Naive B cell (primary cell): ENCODE results near the gene DLAT. TPM values are rescaled to one million over a fixed set of nuclear protein-coding genes. Genes with fewer than 3 reads are reported as not detected.
"Not testable (repeated sequence)": the region's sequence is repeated elsewhere in the genome, so short reads cannot be mapped to it uniquely, and the experiment has no call there.

Experiments
- ATAC-seq, 2 donors: fragments of 150-1000 bp; cut with Tn5 transposase; 2 replicates each; pipeline ENCODE4 v1.10.0; 2021; ENCODE audit warnings: low read depth in 2 of 2, mild to moderate bottlenecking in 2 of 2, moderate library complexity in 2 of 2
- DNase-seq: peaks from one replicate; pipeline ENCODE4 v3.0.0; 2022
- H3K27ac Mint-ChIP-seq, 6 donors: one replicate each; pipeline ENCODE4 v1.8.0; 2020 to 2022; ENCODE audit warnings: mild to moderate bottlenecking in 6 of 6, mixed read lengths in 6 of 6, moderate library complexity in 5 of 6, inconsistent platforms in 2 of 6
- H3K27me3 Mint-ChIP-seq, 3 donors: one replicate each; pipeline ENCODE4 v1.8.0; 2021 to 2022; ENCODE audit warnings: mixed read lengths in 3 of 3, mild to moderate bottlenecking in 1 of 3
- H3K36me3 Mint-ChIP-seq, 2 donors: one replicate each; pipeline ENCODE4 v1.8.0; 2020 to 2022; ENCODE audit warnings: mixed read lengths in 2 of 2, inconsistent platforms in 1 of 2, mild to moderate bottlenecking in 1 of 2
- H3K4me1 Mint-ChIP-seq, 3 donors: one replicate each; pipeline ENCODE4 v1.8.0; 2020 to 2022; ENCODE audit warnings: mixed read lengths in 3 of 3, inconsistent platforms in 1 of 3, mild to moderate bottlenecking in 1 of 3, moderate library complexity in 1 of 3
- H3K4me3 Mint-ChIP-seq, 8 donors: one replicate each; pipeline ENCODE4 v1.8.0; 2020 to 2022; ENCODE audit warnings: mild to moderate bottlenecking in 8 of 8, mixed read lengths in 8 of 8, moderate library complexity in 8 of 8, inconsistent platforms in 2 of 8
- H3K9me3 Mint-ChIP-seq, 7 donors: one replicate each; pipeline ENCODE4 v1.8.0; 2020 to 2022; ENCODE audit warnings: mixed read lengths in 7 of 7, mild to moderate bottlenecking in 5 of 7, inconsistent platforms in 2 of 7, moderate library complexity in 1 of 7
- polyA plus RNA-seq, 6 donors: library from polyadenylated mRNA; unstranded; fragments of 300-500 nt; fragmentation: Illumina TruSeq; gene quantifications; one replicate each; pipeline ENCODE4 v1.2.3, GENCODE V29; 2021; ENCODE audit warnings: low read depth in 6 of 6

The DLAT gene
- polyA plus RNA-seq, 6 donors from 2014 or later: 24.6 to 38.8 (median 28.0) TPM

- Mint-ChIP-seq H3K27me3 (no peaks in the 10 kb centered on the region), H3K4me3 (peak within 1 kb of the TSS; percentile 93 to 100 (median 99)), H3K27ac (peak within 1 kb of the TSS; percentile 96 to 99 (median 98)), H3K9me3 (no peaks in the 10 kb centered on the region), H3K36me3 (peaks cover 21 to 49% of the 10 kb centered on the region in 2 donors), H3K4me1 (peaks cover 50 to 52% (median 50%) of the 10 kb centered on the region in 3 donors)
- DNase-seq (peak; percentile 97), ATAC-seq (peak; percentile 90)
Measured at GRCh38 chr11:112086422-112087191, 61.4 kb downstream of the DLAT start, which contains the start of the genes SDHD and TIMM8B. TSS of gene SDHD (plus strand) at chr11:112086873. CDS start at chr11:112086908, 35 bp downstream. TSS of gene TIMM8B (minus strand) at chr11:112086756. CDS start at chr11:112086723, 33 bp downstream.

- H3K4me3 Mint-ChIP-seq: peak overlapping the region; percentile 93 to 100 (median 99)
- ATAC-seq (no peak), DNase-seq (no peak)
- H3K27ac Mint-ChIP-seq: peak overlapping the region; percentile 96 to 99 (median 98)
- H3K36me3 Mint-ChIP-seq: peaks cover 24 to 53% of the 10 kb centered on the region in 2 donors
- no peaks in the 10 kb centered on the region for H3K9me3 Mint-ChIP-seq
- H3K27me3 Mint-ChIP-seq: no peaks in the 10 kb centered on the region
- H3K4me1 Mint-ChIP-seq: peaks cover 50 to 51% (median 50%) of the 10 kb centered on the region in 3 donors
Measured at GRCh38 chr11:112087212-112087611, 62.0 kb downstream of the DLAT start.

GRCh38 chr11:112095302-112095701 lies 70.1 kb downstream of the DLAT start:
- not testable (repeated sequence) for ATAC-seq, H3K9me3 Mint-ChIP-seq, H3K27me3 Mint-ChIP-seq, DNase-seq, H3K4me3 Mint-ChIP-seq, H3K4me1 Mint-ChIP-seq, H3K27ac Mint-ChIP-seq
- H3K36me3 Mint-ChIP-seq: peaks cover 30 to 37% of the 10 kb centered on the region in 2 donors

GRCh38 chr11:112096194-112096593 lies 71.0 kb downstream of the DLAT start:
- DNase-seq: no peak
- H3K4me1 Mint-ChIP-seq: peaks cover 0 to 9% (median 4%) of the 10 kb centered on the region in 3 donors
- no peak overlapping the region for H3K4me3 Mint-ChIP-seq
- peaks cover 27 to 33% of the 10 kb centered on the region in 2 donors for H3K36me3 Mint-ChIP-seq
- ATAC-seq: no peak
- no peaks in the 10 kb centered on the region for H3K27me3 Mint-ChIP-seq
- H3K9me3 Mint-ChIP-seq: no peaks in the 10 kb centered on the region
- H3K27ac Mint-ChIP-seq: no peak overlapping the region

- Mint-ChIP-seq H3K9me3 (no peaks in the 10 kb centered on the region), H3K36me3 (peaks cover 15 to 18% of the 10 kb centered on the region in 2 donors), H3K27me3 (no peaks in the 10 kb centered on the region), H3K27ac (peak overlapping the region in 2 of 6 donors; percentile 4 to 49), H3K4me3 (no peak overlapping the region), H3K4me1 (peaks cover 0 to 4% (median 0%) of the 10 kb centered on the region in 3 donors)
- DNase-seq: no peak
- no peak for ATAC-seq
Measured at GRCh38 chr11:112097734-112098528, 72.7 kb downstream of the DLAT start.

- Mint-ChIP-seq H3K27ac (no peak overlapping the region), H3K36me3 (peaks cover 10 to 18% of the 10 kb centered on the region in 2 donors), H3K4me3 (no peak overlapping the region), H3K9me3 (no peaks in the 10 kb centered on the region), H3K4me1 (peaks cover 0 to 4% (median 0%) of the 10 kb centered on the region in 3 donors), H3K27me3 (no peaks in the 10 kb centered on the region)
- ATAC-seq: no peak
- no peak for DNase-seq
Measured at GRCh38 chr11:112100462-112100861, 75.3 kb downstream of the DLAT start.

- no peak overlapping the region for H3K27ac Mint-ChIP-seq
- no peak overlapping the region for H3K4me3 Mint-ChIP-seq
- DNase-seq (no peak), ATAC-seq (no peak)
- no peaks in the 10 kb centered on the region for H3K36me3 Mint-ChIP-seq
- H3K4me1 Mint-ChIP-seq: no peaks in the 10 kb centered on the region
- H3K27me3 Mint-ChIP-seq: no peaks in the 10 kb centered on the region
- no peaks in the 10 kb centered on the region for H3K9me3 Mint-ChIP-seq
Measured at GRCh38 chr11:112103446-112103845, 78.2 kb downstream of the DLAT start.

GRCh38 chr11:112106070-112106469 lies 80.9 kb downstream of the DLAT start:
- H3K4me1 Mint-ChIP-seq: no peaks in the 10 kb centered on the region
- peak overlapping the region in 1 of 6 donors; percentile 49 for H3K27ac Mint-ChIP-seq
- no peaks in the 10 kb centered on the region for H3K36me3 Mint-ChIP-seq
- no peak for DNase-seq
- H3K27me3 Mint-ChIP-seq: no peaks in the 10 kb centered on the region
- no peak overlapping the region for H3K4me3 Mint-ChIP-seq
- peaks cover 0 to 3% (median 0%) of the 10 kb centered on the region in 7 donors for H3K9me3 Mint-ChIP-seq
- ATAC-seq: no peak

Other genes starting within 250 kb of the DLAT start
- gene ALG9, start 153.8 kb upstream of the DLAT start, polyA plus RNA-seq: 10 to 100 TPM; 12.7 to 36.5 (median 14.9) TPM
- gene FDXACB1, start 146.2 kb upstream of the DLAT start, polyA plus RNA-seq: 10 to 100 TPM in 1 of 6 donors, 1 to 10 TPM in 5; 3.0 to 10.6 (median 6.0) TPM
- gene CFAP68, start 145.9 kb upstream of the DLAT start, polyA plus RNA-seq: 10 to 100 TPM; 14.3 to 28.3 (median 18.5) TPM
- gene CRYAB, start 113.6 kb upstream of the DLAT start, polyA plus RNA-seq: not detected
- not detected for gene HSPB2, start 112.7 kb upstream of the DLAT start, polyA plus RNA-seq
- not detected for gene C11orf52, start 106.5 kb upstream of the DLAT start, polyA plus RNA-seq
- under 1 TPM in 3 of 6 donors, not detected in 3; 0.11 to 0.43 (median 0.13) TPM for gene DIXDC1, start 88.1 kb upstream of the DLAT start, polyA plus RNA-seq
- not detected for gene PIH1D2, start 48.6 kb downstream of the DLAT start, polyA plus RNA-seq
- 10 to 100 TPM in 4 of 6 donors, 1 to 10 TPM in 2; 3.7 to 18.6 (median 10.7) TPM for gene NKAPD1, start 48.9 kb downstream of the DLAT start, polyA plus RNA-seq
- 10 to 100 TPM; 47.0 to 77.1 (median 53.3) TPM for gene TIMM8B, start 61.3 kb downstream of the DLAT start, polyA plus RNA-seq
- gene SDHD, start 61.5 kb downstream of the DLAT start, polyA plus RNA-seq: 100 to 1,000 TPM; 140 to 196 (median 168) TPM
- 1 to 10 TPM in 2 of 6 donors, under 1 TPM in 2, not detected in 2; 0.48 to 1.7 (median 1.1) TPM for gene IL18, start 138.7 kb downstream of the DLAT start, polyA plus RNA-seq
- gene TEX12, start 142.0 kb downstream of the DLAT start, polyA plus RNA-seq: under 1 TPM in 1 of 6 donors, not detected in 5; 0.65 TPM
- 1 to 10 TPM in 1 of 6 donors, under 1 TPM in 1, not detected in 4; 0.57 to 1.2 TPM for gene BCO2, start 150.1 kb downstream of the DLAT start, polyA plus RNA-seq
- 10 to 100 TPM; 15.6 to 26.5 (median 22.7) TPM for gene PTS, start 201.0 kb downstream of the DLAT start, polyA plus RNA-seq
- gene PLET1, start 235.5 kb downstream of the DLAT start, polyA plus RNA-seq: under 1 TPM in 1 of 6 donors, not detected in 5; 0.98 TPM